IMR-90 (cell line): ENCODE measurements around the gene AKT3. TPM values are rescaled to one million over a fixed set of nuclear protein-coding genes. Genes with fewer than 3 reads are reported as not detected.

Experiments used
- ATAC-seq: fragments of 200-7000 bp; cut with Tn5 transposase; 2 replicates; pipeline ENCODE4 v1.9.1; 2020; ENCODE audit warnings: low read depth, mild to moderate bottlenecking, moderate library complexity
- BruUV-seq: library from RNA; stranded (reverse); fragments of 400-500 nt; replicated peaks from 2 replicates; lab custom pipeline; 2021; lab: Mats Ljungman, UMichigan
- CTCF ChIA-PET: fragments of 300-600 bp; formaldehyde crosslinking; extraction: SDS; loops from one replicate; lab custom pipeline; 2021; ENCODE audit warnings: antibody characterized with exemption; lab: Yijun Ruan, JAX
- POLR2A ChIA-PET: fragments of 300-600 bp; sonication (Branson Sonifier 250); formaldehyde crosslinking; loops from one replicate; lab custom pipeline; 2022; ENCODE audit warnings: antibody characterized with exemption; ENCODE audit not compliant: unreplicated experiment; lab: Charles Lee
- DNase-seq: peaks from one replicate; pipeline ENCODE4 v3.0.0; 2013
- H2AFZ ChIP-seq: replicated peaks from 2 replicates; pipeline ENCODE3; 2013; ENCODE audit warnings: low read length, mild to moderate bottlenecking; ENCODE audit not compliant: poor library complexity
- H2AK5ac ChIP-seq: 2 replicates; pipeline ENCODE4 v1.6.1; 2013; ENCODE audit warnings: low read depth, low read length, inconsistent platforms
- H2AK9ac ChIP-seq: replicated peaks from 2 replicates; pipeline ENCODE3; 2013; ENCODE audit warnings: mild to moderate bottlenecking, low read depth, low read length, moderate library complexity; ENCODE audit not compliant: poor library complexity
- H2BK120ac ChIP-seq: 2 replicates; pipeline ENCODE4 v1.6.1; 2013; ENCODE audit warnings: low read depth, low read length, inconsistent platforms
- H2BK15ac ChIP-seq: 3 replicates; pipeline ENCODE4 v1.6.1; 2013; ENCODE audit warnings: low read depth, low read length, inconsistent platforms
- H2BK20ac ChIP-seq: 2 replicates; pipeline ENCODE4 v1.6.1; 2013; ENCODE audit warnings: low read depth, mild to moderate bottlenecking, inconsistent platforms, low read length, moderate library complexity
- H2BK5ac ChIP-seq: 2 replicates; pipeline ENCODE4 v1.6.1; 2013; ENCODE audit warnings: mild to moderate bottlenecking, low read depth, low read length, inconsistent platforms; ENCODE audit not compliant: poor library complexity, severe bottlenecking
- H3K14ac ChIP-seq: replicated peaks from 2 replicates; pipeline ENCODE4 v1.6.1; 2013; ENCODE audit warnings: low read depth, low read length, inconsistent platforms
- H3K18ac ChIP-seq: 2 replicates; pipeline ENCODE4 v1.6.1; 2013; ENCODE audit warnings: low read depth, low read length, control low read depth
- H3K23ac ChIP-seq: 2 replicates; pipeline ENCODE4 v1.6.1; 2013; ENCODE audit warnings: low read depth, low read length, inconsistent platforms
- H3K27ac ChIP-seq: 2 replicates; pipeline ENCODE4 v1.5.1; 2013; ENCODE audit warnings: mild to moderate bottlenecking, control low read depth, low read length; ENCODE audit not compliant: insufficient read depth
- H3K27me3 ChIP-seq: 2 replicates; pipeline ENCODE4 v1.6.1; 2013; ENCODE audit warnings: low read length; ENCODE audit not compliant: control insufficient read depth, insufficient read depth
- H3K36me3 ChIP-seq: 2 replicates; pipeline ENCODE4 v1.6.1; 2013; ENCODE audit warnings: low read length, mixed read lengths; ENCODE audit not compliant: control insufficient read depth, insufficient read depth
- H3K4ac ChIP-seq: 2 replicates; pipeline ENCODE4 v1.6.1; 2013; ENCODE audit warnings: low read depth, low read length, inconsistent platforms
- H3K4me1 ChIP-seq: 2 replicates; pipeline ENCODE4 v1.6.1; 2013; ENCODE audit warnings: low read length, mixed read lengths; ENCODE audit not compliant: control insufficient read depth, insufficient read depth
- H3K4me2 ChIP-seq: 2 replicates; pipeline ENCODE4 v1.6.1; 2013; ENCODE audit warnings: low read depth, mild to moderate bottlenecking, control low read depth, low read length, moderate library complexity
- H3K4me3 ChIP-seq: 2 replicates; pipeline ENCODE4 v1.5.1; 2013; ENCODE audit warnings: low read depth, mild to moderate bottlenecking, control low read depth, low read length, moderate library complexity; ENCODE audit not compliant: insufficient read depth
- H3K56ac ChIP-seq: 2 replicates; pipeline ENCODE4 v1.6.1; 2013; ENCODE audit warnings: low read length, inconsistent platforms; ENCODE audit not compliant: insufficient read depth; ENCODE audit errors: extremely low read depth
- H3K79me1 ChIP-seq, 2 experiments: 2 replicates each; pipeline ENCODE4 v1.6.1; 2013; ENCODE audit warnings: low read length in 2 of 2, inconsistent platforms in 1 of 2, low read depth in 1 of 2
- H3K9ac ChIP-seq: 2 replicates; pipeline ENCODE4 v1.6.1; 2013; ENCODE audit warnings: low read depth, low read length, control low read depth
- H3K9me1 ChIP-seq: 2 replicates; pipeline ENCODE4 v1.6.1; 2013; ENCODE audit warnings: low read length, inconsistent platforms; ENCODE audit not compliant: insufficient read depth
- H3K9me3 ChIP-seq: 2 replicates; pipeline ENCODE4 v1.6.1; 2013; ENCODE audit warnings: low read length; ENCODE audit not compliant: control insufficient read depth, insufficient read depth
- H4K20me1 ChIP-seq: 2 replicates; pipeline ENCODE4 v1.6.1; 2013; ENCODE audit warnings: low read length, inconsistent platforms; ENCODE audit not compliant: insufficient read depth
- H4K5ac ChIP-seq: 2 replicates; pipeline ENCODE4 v1.6.1; 2013; ENCODE audit warnings: mild to moderate bottlenecking, low read depth, low read length, control low read depth
- H4K8ac ChIP-seq, 2 experiments: 2 replicates each; pipeline ENCODE4 v1.6.1; 2013; ENCODE audit warnings: low read depth in 2 of 2, low read length in 2 of 2, control low read depth in 1 of 2, inconsistent platforms in 1 of 2
- H4K91ac ChIP-seq: 2 replicates; pipeline ENCODE4 v1.6.1; 2013; ENCODE audit warnings: low read depth, low read length, inconsistent platforms; ENCODE audit not compliant: insufficient read depth
- BHLHE40 ChIP-seq: fragments of 150-350 bp; IDR thresholded peaks from 2 replicates; pipeline ENCODE4 v1.6.1; 2016; ENCODE audit warnings: mild to moderate bottlenecking, low read depth, low read length
- CHD1 ChIP-seq: IDR thresholded peaks from 2 replicates; pipeline ENCODE4 v1.6.1; 2012; ENCODE audit warnings: low read depth, low read length, improper control_type of control experiment
- CTCF ChIP-seq: conservative IDR thresholded peaks from 2 replicates; pipeline ENCODE4 v1.5.1; 2012; ENCODE audit warnings: mild to moderate bottlenecking, low read depth, low read length, improper control_type of control experiment
- ELK1 ChIP-seq: fragments of 150-350 bp; IDR thresholded peaks from 2 replicates; pipeline ENCODE4 v1.6.1; 2016; ENCODE audit warnings: low read depth, mild to moderate bottlenecking, low read length, moderate library complexity, borderline replicate concordance
- FOS ChIP-seq: fragments of 150-350 bp; IDR thresholded peaks from 2 replicates; pipeline ENCODE4 v1.6.1; 2016; ENCODE audit warnings: low read depth, low read length
- MAFK ChIP-seq: IDR thresholded peaks from 2 replicates; pipeline ENCODE4 v1.6.1; 2012; ENCODE audit warnings: low read depth, low read length, improper control_type of control experiment
- MAZ ChIP-seq: IDR thresholded peaks from 2 replicates; pipeline ENCODE4 v1.6.1; 2012; ENCODE audit warnings: low read depth, mild to moderate bottlenecking, low read length, improper control_type of control experiment, moderate library complexity, borderline replicate concordance
- MXI1 ChIP-seq: IDR thresholded peaks from 2 replicates; pipeline ENCODE4 v1.6.1; 2012; ENCODE audit warnings: low read depth, mild to moderate bottlenecking, low read length, moderate library complexity, borderline replicate concordance
- NFE2L2 ChIP-seq: fragments of 150-350 bp; IDR thresholded peaks from 2 replicates; pipeline ENCODE4 v1.6.1; 2016; ENCODE audit warnings: low read depth, mild to moderate bottlenecking, low read length
- POLR2A ChIP-seq: IDR thresholded peaks from 2 replicates; pipeline ENCODE4 v1.6.1; 2012; ENCODE audit warnings: mild to moderate bottlenecking, low read depth, low read length
- RAD21 ChIP-seq: IDR thresholded peaks from 2 replicates; pipeline ENCODE4 v1.6.1; 2012; ENCODE audit warnings: low read length, improper control_type of control experiment
- USF2 ChIP-seq: fragments of 150-350 bp; IDR thresholded peaks from 2 replicates; pipeline ENCODE4 v1.6.1; 2017; ENCODE audit warnings: mild to moderate bottlenecking, antibody characterized with exemption, low read length, low read depth
- WGBS, 2 experiments: methylation state at CpG; one replicate each; pipeline versions ENCODE4 v1.1.5 to v1.1.7; 2013; ENCODE audit warnings: missing lambda C conversion rate in 2 of 2; ENCODE audit not compliant: insufficient read length in 1 of 2; ENCODE audit errors: extremely low coverage in 2 of 2; 5-methylcytosine and 5-hydroxymethylcytosine counted together
- dilution Hi-C: fragments of 300-500 bp; cut with HindIII; formaldehyde crosslinking; loops from one replicate; pipeline ENCODE4 v1.14.3; 2018; ENCODE audit warnings: low sequenced_read_pairs; ENCODE audit not compliant: unreplicated experiment
- in situ Hi-C: fragments of 300-500 bp; cut with MboI; formaldehyde crosslinking; loops from 3 replicates; pipeline ENCODE4 v1.14.3; 2019; ENCODE audit warnings: low sequenced_read_pairs, inconsistent platforms, mixed read lengths
- intact Hi-C: fragments of 100-400 bp; cut with micrococcal nuclease; formaldehyde crosslinking; loops from 2 replicates; pipeline ENCODE4 v1.10.0; 2022
- polyA plus RNA-seq, 3 experiments: library from polyadenylated mRNA; depleted of rRNA; stranded (reverse); fragments of >200 nt; gene quantifications; 2 replicates each; pipeline ENCODE4 v1.2.3, GENCODE V29; 2012; ENCODE audit warnings: low replicate concordance in 1 of 3
- total RNA-seq: library from RNA; depleted of rRNA; stranded (reverse); fragments of >200 nt; gene quantifications from 2 replicates; pipeline ENCODE4 v1.2.3, GENCODE V29; 2012

AKT3 gene
- total and polyA plus RNA-seq, 2 of the 4 experiments (the other 2 are of a cell fraction): 15.2 to 19.4 TPM

GRCh38 chr1:243663651-243664050, 186.4 kb downstream of the AKT3 start:
- H3K27ac ChIP-seq: no peak overlapping the region
- no peak overlapping the region for H2AK9ac ChIP-seq
- no peak overlapping the region for H2BK5ac ChIP-seq
- no TSS peak for BruUV-seq
- CTCF ChIA-PET: no interaction called here
- TF ChIP-seq MAZ (no peak), CTCF (no peak), RAD21 (no peak), CHD1 (no peak), POLR2A (no peak), MAFK (no peak), ELK1 (no peak), MXI1 (no peak), FOS (no peak), NFE2L2 (no peak), BHLHE40 (no peak), USF2 (no peak)
- in situ Hi-C loops (no loop called here), dilution Hi-C loops (no loop called here), intact Hi-C loops (no loop called here)
- no peak overlapping the region for H3K4me2 ChIP-seq
- no peaks in the 10 kb centered on the region for H3K27me3 ChIP-seq
- no peak overlapping the region for H4K5ac ChIP-seq
- no peak for DNase-seq
- no peak overlapping the region for H2AK5ac ChIP-seq
- no peaks in the 10 kb centered on the region for H3K9me3 ChIP-seq
- H2BK20ac ChIP-seq: no peak overlapping the region
- H4K20me1 ChIP-seq: no peaks in the 10 kb centered on the region
- H3K4me3 ChIP-seq: no peak overlapping the region
- no peak for ATAC-seq
- H3K79me1 ChIP-seq: peaks cover 13 to 18% of the 10 kb centered on the region in 2 experiments
- peaks cover 2% of the 10 kb centered on the region; the same call in 1 of the 2 replicates for H3K36me3 ChIP-seq
- POLR2A ChIA-PET: no interaction called here
- no peak overlapping the region for H4K8ac ChIP-seq
- H2BK120ac ChIP-seq: no peak overlapping the region
- no peak overlapping the region for H3K23ac ChIP-seq
- no CpG with 5 or more reads among the region's 1 CpG for WGBS, 2 experiments
- H4K91ac ChIP-seq: no peak overlapping the region
- no peak overlapping the region for H2AFZ ChIP-seq
- no peaks in the 10 kb centered on the region for H3K4me1 ChIP-seq
- H3K9me1 ChIP-seq: no peaks in the 10 kb centered on the region
- no peak overlapping the region for H3K14ac ChIP-seq
- no peak overlapping the region for H3K56ac ChIP-seq
- no peak overlapping the region for H2BK15ac ChIP-seq
- H3K18ac ChIP-seq: no peak overlapping the region
- H3K4ac ChIP-seq: no peak overlapping the region
- H3K9ac ChIP-seq: no peak overlapping the region
